CD4-positive, alpha-beta T cell (primary cell): ENCODE results near the gene ASTN2. TPM values are rescaled to one million over a fixed set of nuclear protein-coding genes. Genes with fewer than 3 reads are reported as not detected.

Source experiments
- ATAC-seq: fragments of 200-7000 bp; cut with Tn5 transposase; one replicate; pipeline ENCODE4 v1.10.0; 2022; ENCODE audit warnings: mild to moderate bottlenecking; ENCODE audit not compliant: poor library complexity
- CTCF ChIA-PET: fragments of 350-600 bp; sonication (Branson Sonifier 250); formaldehyde crosslinking; loops from one replicate; lab custom pipeline; 2021; ENCODE audit warnings: antibody characterized with exemption, inconsistent platforms; lab: Charles Lee
- POLR2A ChIA-PET: fragments of 350-600 bp; sonication (Branson Sonifier 250); formaldehyde crosslinking; loops from one replicate; lab custom pipeline; 2021; ENCODE audit warnings: antibody characterized with exemption, inconsistent platforms; lab: Charles Lee
- DNase-seq, 14 experiments: peaks; one replicate each; pipeline ENCODE4 v3.0.0-alpha.2; 2013 to 2020; ENCODE audit warnings: mixed read lengths in 2 of 14
- H3K27ac ChIP-seq, 2 donors: one replicate each; pipeline versions ENCODE4 v1.5.1 to v1.7.0; 2013; ENCODE audit warnings: low read length in 2 of 2, low read depth in 1 of 2, mild to moderate bottlenecking in 1 of 2
- H3K27me3 ChIP-seq, 2 experiments: 1 replicate in 1 of 2; 2 replicates in 1 of 2; pipeline versions ENCODE4 v1.6.1 to v1.7.0; 2013; ENCODE audit warnings: low read length in 2 of 2, control low read depth in 1 of 2, mild to moderate bottlenecking in 1 of 2, moderate library complexity in 1 of 2; ENCODE audit not compliant: insufficient read depth in 2 of 2, control insufficient read depth in 1 of 2
- H3K36me3 ChIP-seq: one replicate; pipeline ENCODE4 v1.6.1; 2013; ENCODE audit warnings: low read length, control low read depth; ENCODE audit not compliant: insufficient read depth
- H3K4me1 ChIP-seq: one replicate; pipeline ENCODE4 v1.6.1; 2013; ENCODE audit warnings: low read length, control low read depth; ENCODE audit not compliant: insufficient read depth
- H3K4me3 ChIP-seq: one replicate; pipeline ENCODE4 v1.5.1; 2013; ENCODE audit warnings: mild to moderate bottlenecking, low read length, moderate library complexity
- H3K9me3 ChIP-seq, 2 experiments: 1 replicate in 1 of 2; 2 replicates in 1 of 2; pipeline versions ENCODE4 v1.6.1 to v1.7.0; 2013; ENCODE audit warnings: low read length in 2 of 2, mild to moderate bottlenecking in 2 of 2, control low read depth in 1 of 2, moderate library complexity in 1 of 2; ENCODE audit not compliant: control insufficient read depth in 1 of 2, insufficient read depth in 1 of 2
- H3K27ac Mint-ChIP-seq: one replicate; pipeline ENCODE4 v1.8.0; 2020; ENCODE audit warnings: mixed read lengths
- H3K27me3 Mint-ChIP-seq: one replicate; pipeline ENCODE4 v1.8.0; 2021; ENCODE audit warnings: mixed read lengths
- H3K36me3 Mint-ChIP-seq: one replicate; pipeline ENCODE4 v1.8.0; 2021; ENCODE audit warnings: low read depth, mixed read lengths
- H3K4me1 Mint-ChIP-seq: one replicate; pipeline ENCODE4 v1.8.0; 2021; ENCODE audit warnings: low read depth, mixed read lengths
- H3K4me3 Mint-ChIP-seq: one replicate; pipeline ENCODE4 v1.8.0; 2020; ENCODE audit warnings: mild to moderate bottlenecking, mixed read lengths
- H3K9me3 Mint-ChIP-seq: one replicate; pipeline ENCODE4 v1.8.0; 2020; ENCODE audit warnings: mixed read lengths
- intact Hi-C, 2 experiments: fragments of 100-400 bp; cut with DNase I in 1 of 2; cut with micrococcal nuclease in 1 of 2; formaldehyde crosslinking; loops; one replicate each; pipeline versions ENCODE4 v1.15.1 to v1.9.0; 2023 to 2025; cut with DNase I, micrococcal nuclease
- total RNA-seq, 174 experiments: library from RNA in 2 of 174; stranded (reverse) in 2 of 174; gene quantifications; one replicate each; pipeline ENCODE4 v1.2.3 and lab custom pipeline; 2021 to 2026
- TF ChIP-seq, protein P1 (sequence below): fragments of 200-600 bp; IDR thresholded peaks from one replicate; pipeline ENCODE4 v1.8.0; 2022; ENCODE audit warnings: antibody characterized with exemption, mild to moderate bottlenecking

ASTN2 gene
- total RNA-seq, 2 experiments from 2014 or later = 2.3 to 2.4 TPM

- POLR2A ChIA-PET = no interaction called here
- H3K4me3 ChIP-seq = no peak overlapping the region
- H3K36me3 ChIP-seq = no peaks in the 10 kb centered on the region
- H3K4me1 ChIP-seq = no peaks in the 10 kb centered on the region
- DNase-seq = no peak
- H3K9me3 ChIP-seq = peaks cover 0 to 21% of the 10 kb centered on the region in 2 experiments
- Mint-ChIP-seq H3K27ac (no peak overlapping the region), H3K27me3 (no peaks in the 10 kb centered on the region), H3K36me3 (no peaks in the 10 kb centered on the region), H3K4me3 (no peak overlapping the region), H3K9me3 (peaks cover 18% of the 10 kb centered on the region), H3K4me1 (no peaks in the 10 kb centered on the region)
- H3K27me3 ChIP-seq = no peaks in the 10 kb centered on the region
- CTCF ChIA-PET = no interaction called here
- intact Hi-C loops = no loop called here
- H3K27ac ChIP-seq = no peak overlapping the region
- ATAC-seq = no peak
- TF ChIP-seq, protein P1, sequence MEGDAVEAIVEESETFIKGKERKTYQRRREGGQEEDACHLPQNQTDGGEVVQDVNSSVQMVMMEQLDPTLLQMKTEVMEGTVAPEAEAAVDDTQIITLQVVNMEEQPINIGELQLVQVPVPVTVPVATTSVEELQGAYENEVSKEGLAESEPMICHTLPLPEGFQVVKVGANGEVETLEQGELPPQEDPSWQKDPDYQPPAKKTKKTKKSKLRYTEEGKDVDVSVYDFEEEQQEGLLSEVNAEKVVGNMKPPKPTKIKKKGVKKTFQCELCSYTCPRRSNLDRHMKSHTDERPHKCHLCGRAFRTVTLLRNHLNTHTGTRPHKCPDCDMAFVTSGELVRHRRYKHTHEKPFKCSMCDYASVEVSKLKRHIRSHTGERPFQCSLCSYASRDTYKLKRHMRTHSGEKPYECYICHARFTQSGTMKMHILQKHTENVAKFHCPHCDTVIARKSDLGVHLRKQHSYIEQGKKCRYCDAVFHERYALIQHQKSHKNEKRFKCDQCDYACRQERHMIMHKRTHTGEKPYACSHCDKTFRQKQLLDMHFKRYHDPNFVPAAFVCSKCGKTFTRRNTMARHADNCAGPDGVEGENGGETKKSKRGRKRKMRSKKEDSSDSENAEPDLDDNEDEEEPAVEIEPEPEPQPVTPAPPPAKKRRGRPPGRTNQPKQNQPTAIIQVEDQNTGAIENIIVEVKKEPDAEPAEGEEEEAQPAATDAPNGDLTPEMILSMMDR = no peak
Observed at GRCh38 chr9:117211280-117211679, 203.6 kb downstream of the ASTN2 start.

DNA sequence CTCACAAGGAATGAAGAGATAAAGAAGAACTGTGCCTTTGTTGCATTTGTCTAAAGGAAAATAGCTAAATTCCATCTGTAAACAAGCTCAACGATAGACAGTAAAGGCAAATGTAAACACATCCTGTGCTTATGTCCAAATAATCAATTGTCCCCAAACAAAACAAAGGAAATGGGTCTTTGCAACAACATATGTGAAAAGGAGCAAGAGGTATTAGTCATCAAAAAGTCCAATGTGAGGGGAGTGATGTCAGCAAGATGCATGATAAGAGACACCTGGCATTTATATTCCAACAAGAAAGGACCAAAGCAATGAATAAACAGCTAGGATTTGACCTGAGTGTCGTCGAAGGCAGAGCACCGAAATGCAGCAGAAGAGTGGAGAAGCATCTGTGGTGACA is 209.1 kb downstream of the ASTN2 start:
- no peaks in the 10 kb centered on the region for H3K27me3 ChIP-seq
- no peak overlapping the region for H3K4me3 ChIP-seq
- DNase-seq (no peak), ATAC-seq (no peak)
- POLR2A ChIA-PET = no interaction called here
- no peaks in the 10 kb centered on the region for H3K36me3 ChIP-seq
- Mint-ChIP-seq H3K4me1 (no peaks in the 10 kb centered on the region), H3K4me3 (no peak overlapping the region), H3K27me3 (no peaks in the 10 kb centered on the region), H3K36me3 (no peaks in the 10 kb centered on the region), H3K27ac (no peak overlapping the region), H3K9me3 (peaks cover 13% of the 10 kb centered on the region)
- CTCF ChIA-PET = no interaction called here
- no peaks in the 10 kb centered on the region for H3K4me1 ChIP-seq
- H3K27ac ChIP-seq = no peak overlapping the region
- intact Hi-C loops = no loop called here
- TF ChIP-seq, protein P1 = no peak
- peaks cover 0 to 16% of the 10 kb centered on the region in 2 experiments for H3K9me3 ChIP-seq

GRCh38 chr9:117204971-117205370 is 209.9 kb downstream of the ASTN2 start:
- ChIA-PET POLR2A (no interaction called here), CTCF (no interaction called here)
- Mint-ChIP-seq H3K27ac (no peak overlapping the region), H3K36me3 (no peaks in the 10 kb centered on the region), H3K4me1 (no peaks in the 10 kb centered on the region), H3K4me3 (no peak overlapping the region), H3K27me3 (no peaks in the 10 kb centered on the region), H3K9me3 (peaks cover 13% of the 10 kb centered on the region)
- H3K4me1 ChIP-seq = no peaks in the 10 kb centered on the region
- H3K9me3 ChIP-seq = peaks cover 0 to 16% of the 10 kb centered on the region in 2 experiments
- intact Hi-C loops = no loop called here
- no peaks in the 10 kb centered on the region for H3K36me3 ChIP-seq
- H3K27me3 ChIP-seq = no peaks in the 10 kb centered on the region
- TF ChIP-seq, protein P1 = no peak
- ATAC-seq (no peak), DNase-seq (no peak)
- H3K4me3 ChIP-seq = no peak overlapping the region
- no peak overlapping the region for H3K27ac ChIP-seq
